SK-N-SH (cell line): ENCODE results near the gene SCYGR7. TPM values are rescaled to one million over a fixed set of nuclear protein-coding genes. Genes with fewer than 3 reads are reported as not detected.

Experiments
- CTCF ChIA-PET: fragments of 300-600, 350-600 bp; formaldehyde crosslinking; extraction: SDS; loops from one replicate; lab custom pipeline; 2021; lab: Yijun Ruan, JAX
- POLR2A ChIA-PET: fragments of 350-600 bp; sonication (Branson Sonifier 250); formaldehyde crosslinking; extraction: SDS; loops from one replicate; lab custom pipeline; 2020; ENCODE audit warnings: antibody characterized with exemption, inconsistent platforms; lab: Yijun Ruan, JAX
- DNase-seq: peaks from one replicate; pipeline ENCODE4 v3.0.0; 2012
- H2AFZ ChIP-seq: fragments of 200-600 bp; sonication (generic); 2 replicates; pipeline ENCODE4 v1.8.1; 2016; ENCODE audit warnings: antibody characterized with exemption, mild to moderate bottlenecking, low read depth
- H3F3A ChIP-seq: fragments of 200-600 bp; sonication (generic); replicated peaks from 2 replicates; pipeline ENCODE3; 2016; ENCODE audit warnings: antibody characterized with exemption, mild to moderate bottlenecking; ENCODE audit not compliant: insufficient read depth
- H3K27ac ChIP-seq, 2 experiments: fragments of 200-500 bp in 1 of 2; fragments of 200-600 bp in 1 of 2; sonication (Bioruptor generic) in 1 of 2; sonication (generic), shearing (Covaris generic) in 1 of 2; 2 replicates each; pipeline versions ENCODE4 v1.5.1 to v1.6.1; 2014 to 2016; ENCODE audit warnings: low read depth in 2 of 2, inconsistent platforms in 1 of 2, low read length in 1 of 2, mild to moderate bottlenecking in 1 of 2, mixed read lengths in 1 of 2
- H3K27me3 ChIP-seq: fragments of 200-600 bp; sonication (generic), shearing (Covaris generic); 2 replicates; pipeline ENCODE4 v1.6.1; 2016; ENCODE audit warnings: mixed run types; ENCODE audit not compliant: insufficient read depth
- H3K36me3 ChIP-seq, 2 experiments: fragments of 200-500 bp in 1 of 2; fragments of 200-600 bp in 1 of 2; sonication (Bioruptor generic) in 1 of 2; sonication (generic) in 1 of 2; replicated peaks in 1 of 2; 2 replicates each; pipeline versions ENCODE3 to v1.5.1; 2014 to 2016; ENCODE audit warnings: low read length in 1 of 2, mild to moderate bottlenecking in 1 of 2; ENCODE audit not compliant: insufficient read depth in 2 of 2, control insufficient read depth in 1 of 2
- H3K4me1 ChIP-seq, 2 experiments: fragments of 200-500 bp in 1 of 2; fragments of 200-600 bp in 1 of 2; sonication (Bioruptor generic) in 1 of 2; sonication (generic), shearing (Covaris generic) in 1 of 2; 2 replicates each; pipeline versions ENCODE4 v1.5.1 to v1.6.1; 2014 to 2016; ENCODE audit warnings: low read depth in 1 of 2, low read length in 1 of 2, mixed run types in 1 of 2; ENCODE audit not compliant: insufficient read depth in 2 of 2, control insufficient read depth in 1 of 2
- H3K4me2 ChIP-seq: fragments of 200-600 bp; sonication (generic), shearing (Covaris generic); 2 replicates; pipeline ENCODE4 v1.6.1; 2017; ENCODE audit warnings: mixed run types
- H3K4me3 ChIP-seq, 2 experiments: fragments of 200-500 bp in 1 of 2; fragments of 200-600 bp in 1 of 2; sonication (Bioruptor generic) in 1 of 2; sonication (generic), shearing (Covaris generic) in 1 of 2; 2 replicates each; pipeline versions ENCODE4 v1.5.1 to v1.8.1; 2014 to 2016; ENCODE audit warnings: low read depth in 2 of 2, inconsistent platforms in 1 of 2, low read length in 1 of 2, mild to moderate bottlenecking in 1 of 2, mixed read lengths in 1 of 2, moderate library complexity in 1 of 2
- H3K79me2 ChIP-seq: fragments of 200-600 bp; sonication (generic); 2 replicates; pipeline ENCODE4 v1.8.1; 2017; ENCODE audit warnings: mild to moderate bottlenecking; ENCODE audit not compliant: insufficient read depth
- H3K9ac ChIP-seq: fragments of 200-600 bp; sonication (generic); 2 replicates; pipeline ENCODE4 v1.6.1; 2017; ENCODE audit warnings: mixed run types
- H3K9me2 ChIP-seq: fragments of 200-600 bp; sonication (generic); 2 replicates; pipeline ENCODE4 v1.6.1; 2017; ENCODE audit warnings: mixed run types
- H3K9me3 ChIP-seq: fragments of 200-600 bp; sonication (generic); 2 replicates; pipeline ENCODE4 v1.6.1; 2017; ENCODE audit warnings: mixed run types, mild to moderate bottlenecking, moderate library complexity
- H4K20me1 ChIP-seq: fragments of 200-600 bp; sonication (generic); 2 replicates; pipeline ENCODE4 v1.6.1; 2017; ENCODE audit warnings: mild to moderate bottlenecking, mixed run types; ENCODE audit not compliant: insufficient read depth
- CHD2 ChIP-seq: fragments of 150-350 bp; IDR thresholded peaks from 2 replicates; pipeline ENCODE4 v1.6.1; 2018; ENCODE audit warnings: low read length; ENCODE audit not compliant: partially characterized antibody
- ELF1 ChIP-seq: IDR thresholded peaks from 2 replicates; pipeline ENCODE4 v1.4.0; 2012
- FOSL2 ChIP-seq: IDR thresholded peaks from 2 replicates; pipeline ENCODE4 v1.4.0; 2012; ENCODE audit warnings: low read depth, mild to moderate bottlenecking, moderate library complexity, borderline replicate concordance
- FOXJ3 ChIP-seq: sonication (generic); formaldehyde crosslinking; IDR thresholded peaks from 2 replicates; pipeline ENCODE4 v1.5.1; 2020; ENCODE audit warnings: mild to moderate bottlenecking, missing genetic modification reagents
- FOXM1 ChIP-seq: IDR thresholded peaks from 2 replicates; pipeline ENCODE4 v1.4.0; 2012; ENCODE audit warnings: low read depth, mild to moderate bottlenecking
- JUND ChIP-seq: IDR thresholded peaks from 2 replicates; pipeline ENCODE4 v1.4.0; 2012
- MEF2A ChIP-seq: IDR thresholded peaks from 2 replicates; pipeline ENCODE4 v1.4.0; 2012; ENCODE audit warnings: low read depth, borderline replicate concordance
- MXI1 ChIP-seq: IDR thresholded peaks from 2 replicates; pipeline ENCODE4 v1.6.1; 2012; ENCODE audit warnings: mild to moderate bottlenecking, low read depth, low read length, improper control_type of control experiment
- NFIC ChIP-seq: IDR thresholded peaks from 2 replicates; pipeline ENCODE4 v1.4.0; 2012; ENCODE audit warnings: borderline replicate concordance
- NRF1 ChIP-seq: IDR thresholded peaks from 2 replicates; pipeline ENCODE4 v1.6.1; 2012; ENCODE audit warnings: low read depth, mild to moderate bottlenecking, low read length
- REST ChIP-seq: IDR thresholded peaks from 2 replicates; pipeline ENCODE4 v1.6.1; 2012; ENCODE audit warnings: mild to moderate bottlenecking, low read depth, low read length, moderate library complexity
- RXRA ChIP-seq: IDR thresholded peaks from 2 replicates; pipeline ENCODE4 v1.4.0; 2012; ENCODE audit warnings: low read depth, mild to moderate bottlenecking, borderline replicate concordance
- SIN3A ChIP-seq: IDR thresholded peaks from 2 replicates; pipeline ENCODE4 v1.6.1; 2012; ENCODE audit warnings: low read depth, mild to moderate bottlenecking, low read length, moderate library complexity, borderline replicate concordance
- TAF1 ChIP-seq: IDR thresholded peaks from 2 replicates; pipeline ENCODE4 v1.6.1; 2012; ENCODE audit warnings: low read depth, mild to moderate bottlenecking, low read length, moderate library complexity, borderline replicate concordance
- TCF12 ChIP-seq: IDR thresholded peaks from 2 replicates; pipeline ENCODE4 v1.4.0; 2012
- TEAD4 ChIP-seq: IDR thresholded peaks from 2 replicates; pipeline ENCODE4 v1.4.0; 2012; ENCODE audit warnings: mild to moderate bottlenecking, borderline replicate concordance; ENCODE audit not compliant: insufficient read depth
- USF1 ChIP-seq: IDR thresholded peaks from 2 replicates; pipeline ENCODE4 v1.4.0; 2012; ENCODE audit warnings: low read depth, borderline replicate concordance
- USF2 ChIP-seq: fragments of 150-350 bp; IDR thresholded peaks from 2 replicates; pipeline ENCODE4 v1.6.1; 2017; ENCODE audit warnings: antibody characterized with exemption, low read length, low read depth, borderline replicate concordance
- ZBTB33 ChIP-seq: IDR thresholded peaks from 2 replicates; pipeline ENCODE4 v1.4.0; 2012; ENCODE audit warnings: low read depth, borderline replicate concordance
- WGBS: methylation state at CpG from one replicate; pipeline ENCODE4 v1.1.6; 2017; ENCODE audit warnings: low lambda C conversion rate; 5-methylcytosine and 5-hydroxymethylcytosine counted together
- polyA plus RNA-seq, 3 experiments: library from polyadenylated mRNA; depleted of rRNA; stranded (reverse); fragments of >200 nt; gene quantifications; 2 replicates each; pipeline ENCODE4 v1.2.3, GENCODE V29; 2012

Gene SCYGR7
- polyA plus RNA-seq, 1 of the 3 experiments (the other 2 are of a cell fraction) = not detected

GRCh38 chr2:227687189-227687588, 40.9 kb upstream of the SCYGR7 start:
- WGBS = 80% methylated on average over 3 of the region's 3 CpGs
- Histone ChIP-seq H3K9ac (no peak overlapping the region), H3K36me3 (no peaks in the 10 kb centered on the region), H3K4me2 (no peak overlapping the region), H3F3A (no peaks in the 10 kb centered on the region), H3K79me2 (no peaks in the 10 kb centered on the region), H2AFZ (no peak overlapping the region), H3K9me3 (no peaks in the 10 kb centered on the region), H3K27me3 (no peaks in the 10 kb centered on the region; the same call in 1 of the 2 replicates), H3K4me1 (no peaks in the 10 kb centered on the region), H3K9me2 (no peaks in the 10 kb centered on the region), H3K4me3 (no peak overlapping the region), H3K27ac (no peak overlapping the region), H4K20me1 (no peaks in the 10 kb centered on the region)
- DNase-seq = no peak
- no peak for TF ChIP-seq TCF12
- no peak for TF ChIP-seq NFIC
- no peak for TF ChIP-seq ZBTB33
- TF ChIP-seq USF2 = no peak
- TF ChIP-seq FOXM1 = no peak
- TF ChIP-seq RXRA = no peak
- TF ChIP-seq MXI1 = no peak
- no peak for TF ChIP-seq SIN3A
- no peak for TF ChIP-seq ELF1
- no peak for TF ChIP-seq MEF2A
- TF ChIP-seq USF1 = no peak
- TF ChIP-seq CHD2 = no peak
- TF ChIP-seq JUND = no peak
- no peak for TF ChIP-seq FOSL2
- TF ChIP-seq TEAD4 = no peak
- ChIA-PET CTCF (no interaction called here), POLR2A (no interaction called here)

- no peaks in the 10 kb centered on the region for H3F3A ChIP-seq
- ChIA-PET CTCF (no interaction called here), POLR2A (no interaction called here)
- no peaks in the 10 kb centered on the region; the same call in 1 of the 2 replicates for H3K27me3 ChIP-seq
- H3K9me3 ChIP-seq = no peaks in the 10 kb centered on the region
- H3K79me2 ChIP-seq = no peaks in the 10 kb centered on the region
- WGBS = 13% methylated on average over 2 of the region's 2 CpGs
- no peaks in the 10 kb centered on the region for H3K36me3 ChIP-seq
- DNase-seq = no peak
- H3K27ac ChIP-seq = no peak overlapping the region
- no peak overlapping the region for H3K4me2 ChIP-seq
- H2AFZ ChIP-seq = no peak overlapping the region
- no peak overlapping the region for H3K9ac ChIP-seq
- H3K4me3 ChIP-seq = no peak overlapping the region
- no peaks in the 10 kb centered on the region for H3K4me1 ChIP-seq
- H3K9me2 ChIP-seq = no peaks in the 10 kb centered on the region
- no peaks in the 10 kb centered on the region for H4K20me1 ChIP-seq
- TF ChIP-seq MEF2A = no peak
- TF ChIP-seq NRF1 = no peak
- no peak for TF ChIP-seq TAF1
- TF ChIP-seq REST = no peak
- TF ChIP-seq FOSL2 = no peak
- no peak for TF ChIP-seq FOXJ3 (CRISPR knock-in tag)
- TF ChIP-seq ZBTB33 = no peak
Observed at GRCh38 chr2:227696990-227697679, 31.0 kb upstream of the SCYGR7 start.
